GM12864 (cell line): ENCODE measurements around the gene USP3.

Experiments
- DNase-seq: peaks from one replicate; pipeline ENCODE4 v3.0.0-alpha.2; 2011; ENCODE audit warnings: low read depth
- H3K4me3 ChIP-seq: 2 replicates; pipeline ENCODE4 v1.5.1; 2011; ENCODE audit warnings: mild to moderate bottlenecking, low read depth, low read length, control low read depth
- CTCF ChIP-seq: IDR thresholded peaks from 2 replicates; pipeline ENCODE4 v1.5.1; 2011; ENCODE audit warnings: low read depth, mild to moderate bottlenecking, moderate library complexity, low read length, control low read depth, inconsistent platforms; ENCODE audit errors: missing control alignments

USP3 gene

GRCh38 chr15:63582718-63583426, 78.5 kb downstream of the USP3 start:
- no peak for DNase-seq
- no peak overlapping the region for H3K4me3 ChIP-seq
- TF ChIP-seq CTCF, result no peak

GRCh38 chr15:63586790-63587189, 82.4 kb downstream of the USP3 start:
- TF ChIP-seq CTCF, result no peak
- no peak for DNase-seq
- no peak overlapping the region for H3K4me3 ChIP-seq

DNA sequence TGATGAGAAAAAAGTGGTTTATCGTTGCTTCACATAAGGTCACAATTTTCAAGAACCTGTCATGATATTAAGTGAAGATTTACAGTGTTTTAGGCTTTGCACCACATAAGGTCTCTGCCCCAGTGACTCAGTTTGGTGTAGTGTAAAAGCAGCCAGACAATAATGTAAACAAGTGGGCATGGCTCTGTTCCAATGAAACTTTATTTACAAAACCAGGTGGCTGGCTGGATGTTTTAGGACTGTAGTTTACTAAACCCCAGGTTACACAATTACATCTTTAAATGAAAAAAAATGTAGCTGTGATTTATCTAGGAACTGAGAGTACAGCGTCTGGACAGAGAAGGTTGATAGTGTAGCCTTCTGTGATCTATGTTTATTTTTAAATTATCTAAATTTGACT, 83.1 kb downstream of the USP3 start:
- TF ChIP-seq CTCF, result no peak
- no peak for DNase-seq
- H3K4me3 ChIP-seq, result no peak overlapping the region

- no peak overlapping the region for H3K4me3 ChIP-seq
- DNase-seq, result no peak
- no peak for TF ChIP-seq CTCF
These were observed 84.4 kb downstream of the USP3 start for GRCh38 chr15:63588826-63589225.

GRCh38 chr15:63593705-63594671, 89.6 kb downstream of the USP3 start:
- H3K4me3 ChIP-seq, result no peak overlapping the region
- no peak for TF ChIP-seq CTCF
- DNase-seq, result no peak

DNA sequence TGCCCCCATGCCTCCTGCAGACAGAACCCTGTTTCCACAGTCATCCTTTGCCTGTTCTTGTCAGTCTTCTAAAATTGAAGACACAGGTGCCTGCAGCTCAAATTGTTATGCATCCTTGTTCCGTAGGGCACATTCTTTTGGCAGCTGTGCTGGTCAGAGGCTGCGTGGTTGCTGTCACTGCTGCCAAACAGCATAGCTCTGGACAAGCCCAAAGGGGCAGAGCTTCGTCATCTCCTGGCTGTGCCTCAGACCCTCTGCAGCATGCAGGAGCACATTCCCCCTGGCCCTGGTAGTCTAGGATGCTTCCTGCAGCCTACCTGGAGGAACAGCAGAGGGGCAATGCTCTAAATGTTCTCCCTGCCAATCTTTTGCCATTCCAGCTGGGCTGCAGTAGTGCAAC, 90.7 kb downstream of the USP3 start:
- DNase-seq, result no peak
- no peak for TF ChIP-seq CTCF
- H3K4me3 ChIP-seq, result no peak overlapping the region
